Measurements from ENCODE around the gene CT47B1.

The CT47B1 gene

GRCh38 chrX:120824021-120824420 lies 51.6 kb downstream of the CT47B1 start:
- DNase-seq (ENCODE audit: low read depth): no peak
- no peak overlapping the region for H3K4me3 ChIP-seq (ENCODE audit: low read length)
- no peak for TF ChIP-seq CTCF (conservative IDR thresholded peaks at IDR 0.05; ENCODE audit: low read depth, low read length)

- no peak for DNase-seq (ENCODE audit: low read depth)
- TF ChIP-seq CTCF (conservative IDR thresholded peaks at IDR 0.05; ENCODE audit: low read depth, low read length): no peak
- H3K4me3 ChIP-seq (ENCODE audit: low read length): no peak overlapping the region
Measured at GRCh38 chrX:120823556-120823955, 52.1 kb downstream of the CT47B1 start.
